Measurements from ENCODE around the gene TRNAU1AP.
"Not testable (repeated sequence)": the region's sequence is repeated elsewhere in the genome, so short reads cannot be mapped to it uniquely, and the experiment has no call there.

TRNAU1AP gene

DNA sequence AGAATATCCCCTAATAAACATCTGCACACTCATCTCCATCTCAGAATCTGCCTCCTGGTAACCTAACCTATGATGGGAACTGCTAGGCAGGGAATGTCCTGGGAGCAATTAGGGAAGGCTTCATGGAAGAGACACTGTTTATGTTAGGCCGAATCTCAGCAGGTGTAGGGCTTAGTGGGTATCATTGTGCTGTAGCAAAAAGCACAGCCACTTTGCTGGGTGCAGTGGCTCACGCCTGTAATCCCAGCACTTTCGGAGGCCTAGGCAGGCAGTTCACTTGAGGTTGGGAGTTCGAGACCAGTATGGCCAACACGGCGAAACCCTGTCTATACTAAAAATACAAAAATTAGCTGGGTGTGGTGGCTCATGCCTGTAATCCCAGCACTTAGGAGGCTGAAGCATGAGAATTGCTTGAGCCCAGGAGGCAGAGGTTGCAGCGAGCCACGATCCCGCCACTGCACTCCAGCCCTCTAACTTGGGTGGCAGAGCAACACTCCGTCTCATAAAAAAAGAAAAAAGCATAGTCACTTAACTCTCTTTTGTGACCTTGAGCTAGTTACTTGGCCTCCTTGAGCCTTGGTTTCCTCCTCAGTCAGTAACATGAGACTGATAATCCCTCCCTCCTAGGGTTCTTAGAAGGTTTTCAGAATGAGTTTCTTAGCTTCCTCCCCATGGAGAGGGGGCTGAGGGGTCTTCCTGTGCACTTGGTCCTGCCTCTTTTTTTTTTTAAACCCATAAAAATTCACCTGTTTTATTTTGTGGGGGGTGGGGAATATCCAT lies 42.7 kb downstream of the TRNAU1AP start:
- no peak for DNase-seq (ENCODE audit: insufficient read length, low spot score)
- no peak for FAIRE-seq
- no peak for TF ChIP-seq POLR2A (IDR thresholded peaks at IDR 0.05; ENCODE audit: low read depth, low read length)

- DNase-seq (ENCODE audit: insufficient read length, low spot score); FAIRE-seq: not testable (repeated sequence)
These were observed 43.4 kb downstream of the TRNAU1AP start for GRCh38 chr1:28596276-28596675.

GRCh38 chr1:28601696-28602095 lies 48.8 kb downstream of the TRNAU1AP start:
- peak; percentile 74 for DNase-seq (ENCODE audit: insufficient read length, low spot score)
- no peak for TF ChIP-seq POLR2A (IDR thresholded peaks at IDR 0.05; ENCODE audit: low read depth, low read length)
- FAIRE-seq: peak; percentile 68

- no peak for DNase-seq (ENCODE audit: insufficient read length, low spot score)
- TF ChIP-seq POLR2A (IDR thresholded peaks at IDR 0.05; ENCODE audit: low read depth, low read length): no peak
- peak; percentile 45 for FAIRE-seq
These were observed 49.9 kb downstream of the TRNAU1AP start for GRCh38 chr1:28602536-28603439.

DNA sequence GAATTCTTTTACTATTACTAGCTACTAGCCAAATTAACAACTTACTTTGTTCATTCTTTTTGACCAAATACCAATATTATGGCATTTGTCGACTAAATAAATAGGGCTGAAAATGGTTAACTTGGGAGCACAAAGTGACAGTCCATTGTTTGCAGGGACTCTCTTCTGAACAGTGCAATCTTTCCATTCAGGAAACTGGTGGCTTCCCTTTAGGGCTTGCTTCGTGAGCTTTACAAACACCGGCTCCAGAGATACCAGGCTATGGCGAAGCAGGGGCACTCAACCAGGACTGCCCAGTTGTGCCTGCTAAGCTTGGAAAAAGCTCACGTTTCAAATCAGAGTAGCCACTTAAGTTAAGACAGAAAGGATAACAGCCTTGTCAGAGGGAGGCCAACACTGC lies 51.5 kb downstream of the TRNAU1AP start:
- DNase-seq (ENCODE audit: insufficient read length, low spot score): no peak
- no peak for FAIRE-seq
- TF ChIP-seq POLR2A (IDR thresholded peaks at IDR 0.05; ENCODE audit: low read depth, low read length): no peak

DNA sequence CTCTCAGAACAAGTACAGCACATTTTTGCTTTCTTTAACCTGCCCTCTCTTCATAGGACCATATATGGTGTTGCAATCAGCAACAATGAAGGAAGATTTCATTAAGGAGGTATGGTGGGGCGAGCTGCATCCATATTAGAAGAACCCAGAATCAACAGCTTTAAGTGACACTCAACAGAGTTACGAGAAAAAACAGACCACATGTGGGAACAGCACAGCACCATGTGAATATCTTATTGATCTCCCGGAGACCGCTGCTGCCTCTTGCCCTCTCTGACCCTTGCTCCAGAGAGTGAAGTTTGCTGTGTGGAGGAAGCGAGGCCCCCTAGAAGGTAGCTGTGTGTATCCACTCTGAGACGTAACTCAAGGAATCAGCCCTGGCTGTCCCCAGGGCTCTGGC lies 52.1 kb downstream of the TRNAU1AP start:
- TF ChIP-seq POLR2A (IDR thresholded peaks at IDR 0.05; ENCODE audit: low read depth, low read length): no peak
- FAIRE-seq (no peak), DNase-seq (ENCODE audit: insufficient read length, low spot score) (no peak)

GRCh38 chr1:28606771-28607170 lies 53.9 kb downstream of the TRNAU1AP start:
- no peak for TF ChIP-seq POLR2A (IDR thresholded peaks at IDR 0.05; ENCODE audit: low read depth, low read length)
- FAIRE-seq (no peak), DNase-seq (ENCODE audit: insufficient read length, low spot score) (no peak)

DNA sequence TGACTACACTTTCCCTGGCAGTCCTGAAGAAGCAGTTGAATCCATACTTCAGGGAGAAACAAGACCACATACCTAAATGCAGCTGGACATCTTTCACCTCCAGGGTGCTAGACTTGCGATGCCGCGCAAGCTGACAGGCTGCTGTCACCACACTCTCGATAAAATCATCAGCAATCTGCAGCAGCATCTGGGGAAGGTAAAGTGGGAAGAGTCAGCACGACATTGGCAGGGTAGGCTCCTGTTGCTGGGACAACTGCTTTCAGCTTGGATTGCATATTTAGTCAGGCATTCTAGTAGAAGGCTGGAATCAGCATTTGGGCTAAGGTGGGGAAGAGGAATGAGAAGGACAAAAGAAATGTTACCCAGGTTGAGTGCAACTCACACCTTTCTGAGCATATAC lies 60.3 kb downstream of the TRNAU1AP start:
- no peak for TF ChIP-seq POLR2A (IDR thresholded peaks at IDR 0.05; ENCODE audit: low read depth, low read length)
- FAIRE-seq (no peak), DNase-seq (ENCODE audit: insufficient read length, low spot score) (no peak)
